ENCODE data around the gene SLC12A7. TPM values are rescaled to one million over a fixed set of nuclear protein-coding genes. Genes with fewer than 3 reads are reported as not detected.

SLC12A7 gene
- total and polyA plus RNA-seq, 2 of the 13 experiments (the other 11 are each of a cell fraction or from before 2014, with no cell fraction given): 14.0 to 18.5 TPM

DNA sequence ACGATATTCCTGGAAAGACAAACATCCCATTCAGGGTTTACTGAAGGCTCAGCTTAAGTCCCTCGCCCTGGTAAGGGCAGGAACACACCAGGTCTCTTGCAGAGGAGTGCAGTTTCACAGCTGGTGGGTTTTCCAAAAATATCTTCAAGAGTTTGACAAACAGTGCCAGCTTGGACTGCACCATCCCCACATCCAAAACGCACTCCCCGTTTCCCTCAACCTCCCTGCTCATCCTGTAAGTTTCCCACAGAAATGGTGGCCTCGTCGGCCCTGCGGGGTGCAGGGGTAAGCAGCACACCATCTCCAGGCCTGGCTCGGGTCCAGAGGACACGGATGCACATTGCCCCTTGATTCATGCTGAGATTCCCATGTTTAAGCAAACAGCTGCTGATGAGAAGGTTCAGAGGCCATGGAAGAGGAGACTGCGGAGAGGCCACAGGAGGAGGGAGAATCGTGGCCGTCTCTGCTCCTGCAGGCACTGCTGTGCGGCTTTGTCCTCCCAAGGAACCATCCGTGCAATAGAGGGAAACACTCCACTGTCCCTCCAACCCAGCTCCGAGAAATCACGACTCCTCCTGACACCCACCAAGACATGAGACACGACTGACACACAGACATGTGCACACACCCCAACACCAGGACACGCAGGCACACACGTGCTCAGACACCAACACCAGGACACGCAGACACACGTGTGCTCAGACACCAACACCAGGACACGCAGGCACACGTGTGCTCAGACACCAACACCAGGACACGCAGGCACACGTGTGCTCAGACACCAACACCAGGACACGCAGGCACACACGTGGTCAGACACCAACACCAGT is 24.0 kb upstream of the SLC12A7 start (continued):
- no peak for TF ChIP-seq ZNF142 (CRISPR knock-in tag; IDR thresholded peaks at IDR 0.05)
- 0 out of 2 replicates have a peak, but pooled peaks have one; percentile 23 for TF ChIP-seq MED1 (CRISPR knock-in tag; IDR thresholded peaks at IDR 0.05)
- TF ChIP-seq, protein P1, sequence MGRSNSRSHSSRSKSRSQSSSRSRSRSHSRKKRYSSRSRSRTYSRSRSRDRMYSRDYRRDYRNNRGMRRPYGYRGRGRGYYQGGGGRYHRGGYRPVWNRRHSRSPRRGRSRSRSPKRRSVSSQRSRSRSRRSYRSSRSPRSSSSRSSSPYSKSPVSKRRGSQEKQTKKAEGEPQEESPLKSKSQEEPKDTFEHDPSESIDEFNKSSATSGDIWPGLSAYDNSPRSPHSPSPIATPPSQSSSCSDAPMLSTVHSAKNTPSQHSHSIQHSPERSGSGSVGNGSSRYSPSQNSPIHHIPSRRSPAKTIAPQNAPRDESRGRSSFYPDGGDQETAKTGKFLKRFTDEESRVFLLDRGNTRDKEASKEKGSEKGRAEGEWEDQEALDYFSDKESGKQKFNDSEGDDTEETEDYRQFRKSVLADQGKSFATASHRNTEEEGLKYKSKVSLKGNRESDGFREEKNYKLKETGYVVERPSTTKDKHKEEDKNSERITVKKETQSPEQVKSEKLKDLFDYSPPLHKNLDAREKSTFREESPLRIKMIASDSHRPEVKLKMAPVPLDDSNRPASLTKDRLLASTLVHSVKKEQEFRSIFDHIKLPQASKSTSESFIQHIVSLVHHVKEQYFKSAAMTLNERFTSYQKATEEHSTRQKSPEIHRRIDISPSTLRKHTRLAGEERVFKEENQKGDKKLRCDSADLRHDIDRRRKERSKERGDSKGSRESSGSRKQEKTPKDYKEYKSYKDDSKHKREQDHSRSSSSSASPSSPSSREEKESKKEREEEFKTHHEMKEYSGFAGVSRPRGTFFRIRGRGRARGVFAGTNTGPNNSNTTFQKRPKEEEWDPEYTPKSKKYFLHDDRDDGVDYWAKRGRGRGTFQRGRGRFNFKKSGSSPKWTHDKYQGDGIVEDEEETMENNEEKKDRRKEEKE (IDR thresholded peaks at IDR 0.05): no peak
- TF ChIP-seq SIX4 (CRISPR knock-in tag; IDR thresholded peaks at IDR 0.05): no peak
- no peak for TF ChIP-seq MLLT10 (CRISPR knock-in tag; IDR thresholded peaks at IDR 0.05)
- 0 out of 2 replicates have a peak, but pooled peaks have one; percentile 30 for TF ChIP-seq HDAC2 (CRISPR knock-in tag; IDR thresholded peaks at IDR 0.05)
- TF ChIP-seq, protein P2, sequence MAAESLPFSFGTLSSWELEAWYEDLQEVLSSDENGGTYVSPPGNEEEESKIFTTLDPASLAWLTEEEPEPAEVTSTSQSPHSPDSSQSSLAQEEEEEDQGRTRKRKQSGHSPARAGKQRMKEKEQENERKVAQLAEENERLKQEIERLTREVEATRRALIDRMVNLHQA (CRISPR knock-in tag; IDR thresholded peaks at IDR 0.05): no peak
- no peak for TF ChIP-seq PRPF4 (IDR thresholded peaks at IDR 0.05; ENCODE audit: low read depth, low read length, poor library complexity, severe bottlenecking)
- no peak for TF ChIP-seq JUN (CRISPR knock-in tag; IDR thresholded peaks at IDR 0.05)
- no peak for TF ChIP-seq NFRKB (IDR thresholded peaks at IDR 0.05)
- TF ChIP-seq MTA1 (CRISPR knock-in tag; IDR thresholded peaks at IDR 0.05; ENCODE audit: borderline replicate concordance): peak; percentile 59; the same call in 1 of the 2 replicates
- no peak for TF ChIP-seq ZMYM3 (CRISPR knock-in tag; IDR thresholded peaks at IDR 0.05)
- TF ChIP-seq ZBTB46 (CRISPR knock-in tag; IDR thresholded peaks at IDR 0.05; ENCODE audit: borderline replicate concordance): no peak
- TF ChIP-seq ZIK1 (CRISPR knock-in tag; IDR thresholded peaks at IDR 0.05; ENCODE audit: borderline replicate concordance, low read depth): no peak
- TF ChIP-seq ZNF800 (CRISPR knock-in tag; IDR thresholded peaks at IDR 0.05): no peak
- no peak for TF ChIP-seq ZNF780A (CRISPR knock-in tag; IDR thresholded peaks at IDR 0.05)
